K562 (cell line): ENCODE data around the gene PEX11A. TPM values are rescaled to one million over a fixed set of nuclear protein-coding genes. Genes with fewer than 3 reads are reported as not detected.

Experiments
- CBFB ChIP-seq: sonication (generic); formaldehyde crosslinking; IDR thresholded peaks from 2 replicates; pipeline ENCODE4 v1.4.0; 2020; ENCODE audit warnings: mild to moderate bottlenecking, missing genetic modification reagents
- CC2D1A ChIP-seq: fragments of 450-650 bp; IDR thresholded peaks from 2 replicates; pipeline ENCODE4 v1.6.1; 2017; ENCODE audit warnings: mild to moderate bottlenecking
- CXXC5 ChIP-seq: fragments of 250-450 bp; sonication (Bioruptor Pico); IDR thresholded peaks from 2 replicates; pipeline ENCODE4 v1.8.0; 2022; ENCODE audit warnings: inconsistent platforms, mild to moderate bottlenecking, moderate library complexity
- DIDO1 ChIP-seq: fragments of 450-650 bp; IDR thresholded peaks from 2 replicates; pipeline ENCODE4 v1.6.1; 2016; ENCODE audit warnings: low read depth, missing biosample characterization, missing genetic modification characterization
- EGR1 ChIP-seq: fragments of 450-650 bp; conservative IDR thresholded peaks from 2 replicates; pipeline ENCODE4 v1.6.1; 2017; ENCODE audit warnings: mild to moderate bottlenecking
- ELF2 ChIP-seq: fragments of 250-450 bp; sonication (Bioruptor Pico); IDR thresholded peaks from 2 replicates; pipeline ENCODE4 v1.5.0; 2021; ENCODE audit warnings: mild to moderate bottlenecking
- GABPB2 ChIP-seq: fragments of 250-450 bp; sonication (Bioruptor Pico); conservative IDR thresholded peaks from 2 replicates; pipeline ENCODE4 v1.5.1; 2021; ENCODE audit warnings: mild to moderate bottlenecking
- L3MBTL2 ChIP-seq: fragments of 450-650 bp; IDR thresholded peaks from 2 replicates; pipeline ENCODE4 v1.6.1; 2016; ENCODE audit warnings: mild to moderate bottlenecking, moderate library complexity
- PRMT5 ChIP-seq: sonication (generic); formaldehyde crosslinking; IDR thresholded peaks from 2 replicates; pipeline ENCODE4 v1.5.0; 2020; ENCODE audit warnings: missing genetic modification reagents
- RAD21 ChIP-seq, 2 experiments: fragments of 250-450 bp in 1 of 2; fragments of 450-650 bp in 1 of 2; sonication (Bioruptor Pico) in 1 of 2; formaldehyde crosslinking in 1 of 2; IDR thresholded peaks in 1 of 2; conservative IDR thresholded peaks in 1 of 2; 2 replicates each; pipeline versions ENCODE4 v1.4.0 to v1.8.0; 2020 to 2022; ENCODE audit warnings: mild to moderate bottlenecking in 2 of 2, moderate library complexity in 1 of 2
- RB1 ChIP-seq: fragments of 450-650 bp; IDR thresholded peaks from 2 replicates; pipeline ENCODE4 v1.6.1; 2017; ENCODE audit warnings: low read depth, mild to moderate bottlenecking
- RBM39 ChIP-seq: fragments of 200-400 bp; formaldehyde crosslinking; optimal IDR thresholded peaks from 2 replicates; pipeline ENCODE3; 2018; ENCODE audit warnings: low read depth, low read length
- SAP30 ChIP-seq: fragments of 200-600 bp; sonication (generic); IDR thresholded peaks from 2 replicates; pipeline ENCODE4 v1.6.1; 2012; ENCODE audit warnings: borderline replicate concordance, low read depth, mild to moderate bottlenecking, moderate library complexity, low read length, control low read depth, inconsistent platforms; ENCODE audit not compliant: insufficient read depth, poor library complexity, severe bottlenecking
- SIX5 ChIP-seq, 2 experiments: IDR thresholded peaks; 2 replicates each; pipeline ENCODE4 v1.6.1; 2011; ENCODE audit warnings: low read length in 2 of 2, borderline replicate concordance in 1 of 2, low read depth in 1 of 2, mild to moderate bottlenecking in 1 of 2, moderate library complexity in 1 of 2; ENCODE audit not compliant: insufficient read depth in 1 of 2
- SRSF1 ChIP-seq: fragments of 200-400 bp; formaldehyde crosslinking; IDR thresholded peaks from 2 replicates; pipeline ENCODE4 v1.6.1; 2017; ENCODE audit warnings: mild to moderate bottlenecking, low read depth, low read length, moderate library complexity
- SUPT5H ChIP-seq: fragments of 450-650 bp; IDR thresholded peaks from 2 replicates; pipeline ENCODE4 v1.6.1; 2016
- TEAD4 ChIP-seq, 2 experiments: sonication (generic) in 1 of 2; formaldehyde crosslinking in 1 of 2; IDR thresholded peaks; 2 replicates each; pipeline versions ENCODE4 v1.6.1 to v1.8.0; 2012 to 2022; ENCODE audit warnings: borderline replicate concordance in 1 of 2, inconsistent platforms in 1 of 2, low read length in 1 of 2, mild to moderate bottlenecking in 1 of 2, missing genetic modification reagents in 1 of 2
- ZNF140 ChIP-seq: fragments of 250-450 bp; sonication (Bioruptor Pico); IDR thresholded peaks from 2 replicates; pipeline ENCODE4 v1.8.0; 2021; ENCODE audit warnings: moderate library complexity, mild to moderate bottlenecking, inconsistent platforms
- ZNF146 ChIP-seq: IDR thresholded peaks from one replicate; pipeline ENCODE4 v1.6.1; 2018; ENCODE audit warnings: missing compliant biosample characterization; ENCODE audit not compliant: unreplicated experiment
- polyA plus RNA-seq, 8 experiments: library from polyadenylated mRNA; depleted of rRNA in 4 of 8; stranded (reverse) in 5 of 8; unstranded in 3 of 8; fragments of >200 nt; fragmentation: Nextera tagmentation in 2 of 8; fragmentation: Illumina TruSeq in 1 of 8; extraction: Ambion mirVana in 2 of 8; extraction: Trizol in 1 of 8; gene quantifications; 2 replicates each; pipeline versions ENCODE4 v1.2.1 to v1.2.3, GENCODE V29; 2011 to 2014; ENCODE audit warnings: inconsistent platforms in 1 of 8, missing spikeins in 1 of 8
- total RNA-seq, 7 experiments: library from RNA; depleted of rRNA in 6 of 7; stranded (reverse); fragments of >200 nt in 6 of 7; fragmentation: Illumina TruSeq in 2 of 7; extraction: Trizol in 2 of 7; gene quantifications; 2 replicates each; pipeline versions ENCODE4 v1.2.1 to v1.2.3, GENCODE V29; 2011 to 2021; ENCODE audit warnings: low replicate concordance in 1 of 7
- TF ChIP-seq, protein P1 (sequence below), 2 experiments: fragments of 450-650 bp; formaldehyde crosslinking in 1 of 2; IDR thresholded peaks; 2 replicates each; pipeline versions ENCODE4 v1.4.0 to v1.6.1; 2014 to 2020; ENCODE audit warnings: mild to moderate bottlenecking in 2 of 2, borderline replicate concordance in 1 of 2, low read depth in 1 of 2
- TF ChIP-seq, protein P2 (sequence below): sonication (generic); formaldehyde crosslinking; IDR thresholded peaks from 2 replicates; pipeline ENCODE4 v1.9.0; 2022; ENCODE audit warnings: mild to moderate bottlenecking, missing genetic modification reagents

Gene PEX11A
- total and polyA plus RNA-seq, 9 of the 15 experiments (the other 6 are each of a cell fraction or from before 2014, with no cell fraction given) = not detected

DNA sequence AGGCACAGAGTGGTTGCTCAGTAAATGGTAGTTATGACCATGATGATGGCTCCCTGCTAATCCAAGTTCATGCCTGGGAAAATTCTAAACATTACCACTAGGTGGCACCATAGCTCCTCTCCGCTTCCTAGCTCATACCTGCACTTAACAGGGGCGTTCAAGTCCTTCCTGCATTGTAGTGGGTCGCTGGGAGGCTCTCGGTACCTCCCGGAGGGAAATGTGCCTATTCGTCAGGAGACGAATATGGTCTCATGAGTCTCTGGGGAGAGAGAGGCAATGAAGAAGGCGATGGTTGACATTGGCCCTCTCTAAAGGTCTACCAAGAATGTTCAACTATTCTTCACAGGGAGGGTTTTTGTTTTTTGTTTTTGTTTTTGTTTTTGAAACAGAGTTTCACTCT is 49.6 kb upstream of the PEX11A start (continued):
- TF ChIP-seq, protein P1, sequence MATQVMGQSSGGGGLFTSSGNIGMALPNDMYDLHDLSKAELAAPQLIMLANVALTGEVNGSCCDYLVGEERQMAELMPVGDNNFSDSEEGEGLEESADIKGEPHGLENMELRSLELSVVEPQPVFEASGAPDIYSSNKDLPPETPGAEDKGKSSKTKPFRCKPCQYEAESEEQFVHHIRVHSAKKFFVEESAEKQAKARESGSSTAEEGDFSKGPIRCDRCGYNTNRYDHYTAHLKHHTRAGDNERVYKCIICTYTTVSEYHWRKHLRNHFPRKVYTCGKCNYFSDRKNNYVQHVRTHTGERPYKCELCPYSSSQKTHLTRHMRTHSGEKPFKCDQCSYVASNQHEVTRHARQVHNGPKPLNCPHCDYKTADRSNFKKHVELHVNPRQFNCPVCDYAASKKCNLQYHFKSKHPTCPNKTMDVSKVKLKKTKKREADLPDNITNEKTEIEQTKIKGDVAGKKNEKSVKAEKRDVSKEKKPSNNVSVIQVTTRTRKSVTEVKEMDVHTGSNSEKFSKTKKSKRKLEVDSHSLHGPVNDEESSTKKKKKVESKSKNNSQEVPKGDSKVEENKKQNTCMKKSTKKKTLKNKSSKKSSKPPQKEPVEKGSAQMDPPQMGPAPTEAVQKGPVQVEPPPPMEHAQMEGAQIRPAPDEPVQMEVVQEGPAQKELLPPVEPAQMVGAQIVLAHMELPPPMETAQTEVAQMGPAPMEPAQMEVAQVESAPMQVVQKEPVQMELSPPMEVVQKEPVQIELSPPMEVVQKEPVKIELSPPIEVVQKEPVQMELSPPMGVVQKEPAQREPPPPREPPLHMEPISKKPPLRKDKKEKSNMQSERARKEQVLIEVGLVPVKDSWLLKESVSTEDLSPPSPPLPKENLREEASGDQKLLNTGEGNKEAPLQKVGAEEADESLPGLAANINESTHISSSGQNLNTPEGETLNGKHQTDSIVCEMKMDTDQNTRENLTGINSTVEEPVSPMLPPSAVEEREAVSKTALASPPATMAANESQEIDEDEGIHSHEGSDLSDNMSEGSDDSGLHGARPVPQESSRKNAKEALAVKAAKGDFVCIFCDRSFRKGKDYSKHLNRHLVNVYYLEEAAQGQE (IDR thresholded peaks at IDR 0.05; ENCODE audit: borderline replicate concordance) = peak; percentile 73
- TF ChIP-seq, protein P1 (CRISPR knock-in tag; IDR thresholded peaks at IDR 0.05; ENCODE audit: low read depth) = no peak
- peak; percentile 18; the same call in 1 of the 2 replicates for TF ChIP-seq TEAD4 (IDR thresholded peaks at IDR 0.05; ENCODE audit: low read length)
- TF ChIP-seq TEAD4 (CRISPR knock-in tag; IDR thresholded peaks at IDR 0.05; ENCODE audit: borderline replicate concordance) = no peak
- TF ChIP-seq CBFB (CRISPR knock-in tag) = no peak
- no peak for TF ChIP-seq SAP30
- no peak for TF ChIP-seq ZNF146
- TF ChIP-seq SRSF1 = no peak
- TF ChIP-seq, protein P2, sequence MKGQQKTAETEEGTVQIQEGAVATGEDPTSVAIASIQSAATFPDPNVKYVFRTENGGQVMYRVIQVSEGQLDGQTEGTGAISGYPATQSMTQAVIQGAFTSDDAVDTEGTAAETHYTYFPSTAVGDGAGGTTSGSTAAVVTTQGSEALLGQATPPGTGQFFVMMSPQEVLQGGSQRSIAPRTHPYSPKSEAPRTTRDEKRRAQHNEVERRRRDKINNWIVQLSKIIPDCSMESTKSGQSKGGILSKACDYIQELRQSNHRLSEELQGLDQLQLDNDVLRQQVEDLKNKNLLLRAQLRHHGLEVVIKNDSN (CRISPR knock-in tag) = no peak
- TF ChIP-seq L3MBTL2 = peak; percentile 23; the same call in 1 of the 2 replicates
- no peak for TF ChIP-seq ZNF140 (CRISPR knock-in tag)
- peak; percentile 67 for TF ChIP-seq CC2D1A
- TF ChIP-seq PRMT5 (CRISPR knock-in tag) = no peak
- TF ChIP-seq RB1 = peak; percentile 46; the same call in 1 of the 2 replicates
- no peak for TF ChIP-seq RBM39
- no peak for TF ChIP-seq ELF2 (CRISPR knock-in tag)
- no peak for TF ChIP-seq CXXC5 (CRISPR knock-in tag)
- TF ChIP-seq SIX5 (IDR thresholded peaks at IDR 0.05; ENCODE audit: borderline replicate concordance in 1 of 2, insufficient read depth in 1 of 2, low read depth in 1 of 2, low read length in 2 of 2) = no peak
- TF ChIP-seq EGR1 = no peak
- TF ChIP-seq RAD21 (CRISPR knock-in tag; conservative IDR thresholded peaks at IDR 0.05 in 1 of 2, IDR thresholded peaks at IDR 0.05 in 1 of 2) = peak; percentile 83 to 91
- no peak for TF ChIP-seq GABPB2
- TF ChIP-seq SUPT5H = no peak
- no peak for TF ChIP-seq DIDO1 (tag)
